A549 treated with dexamethasone at 1 μM for 4 hours (cell line): ENCODE measurements around the gene C11orf87. TPM values are rescaled to one million over a fixed set of nuclear protein-coding genes. Genes with fewer than 3 reads are reported as not detected.

Experiments
- total RNA-seq: library from RNA; stranded (reverse); fragments of 200-300 nt; extraction: Qiagen RNA extraction; gene quantifications from 5 replicates; pipeline ENCODE4 v1.2.3, GENCODE V29; 2022

C11orf87 gene
- total RNA-seq, result 0.02 TPM in 2 of 5 replicates, not detected in the others

DNA sequence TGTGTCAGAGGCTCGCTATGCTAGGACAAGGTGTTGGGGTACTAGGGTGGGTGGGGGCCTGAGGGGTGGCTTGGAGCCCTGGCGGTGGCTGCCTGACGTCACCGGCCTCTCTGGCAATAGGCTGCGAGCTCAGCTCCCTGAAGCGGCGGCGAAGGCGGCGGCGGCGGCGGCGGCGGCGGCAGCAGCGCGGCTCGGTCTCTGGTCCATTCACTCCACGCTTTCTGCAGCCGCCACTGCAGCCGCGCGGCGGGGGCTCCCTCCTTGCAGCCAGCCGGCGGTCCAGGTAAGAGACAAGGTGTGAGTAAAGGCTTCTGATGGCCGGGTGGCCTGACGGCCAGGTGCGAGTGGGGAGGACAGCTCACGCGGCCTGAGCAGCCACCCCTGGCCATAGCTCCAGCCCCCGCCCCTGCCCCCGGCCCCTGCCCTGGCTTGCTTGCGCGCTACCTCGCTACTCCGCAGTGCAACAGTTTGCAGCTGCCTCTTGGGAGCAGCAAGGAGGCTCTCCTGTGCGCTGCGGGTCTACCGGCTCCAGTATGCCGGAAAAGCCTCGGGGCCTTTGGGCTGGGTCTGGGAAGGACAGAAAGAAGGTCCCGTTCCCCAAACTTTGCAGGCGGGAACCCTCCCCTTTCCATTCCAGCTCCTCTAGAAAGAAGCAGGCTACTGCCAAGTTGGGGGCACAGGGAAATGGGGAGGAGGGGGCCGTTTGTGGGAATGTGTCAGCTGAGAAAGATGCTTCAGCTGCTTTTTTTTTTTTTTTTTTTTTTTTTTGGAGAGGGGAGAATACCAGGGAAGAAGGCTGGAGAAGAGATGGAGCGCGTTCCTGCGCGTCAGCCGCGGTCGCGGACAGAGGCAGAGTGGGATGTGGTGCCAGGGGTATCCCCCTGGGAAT, at the start of gene C11orf87:
Gene C11orf87 (plus strand): TSS at position 210 of the 889 bp plus-strand sequence. CDS start 1,444 bp downstream, outside the sequence.

